Colonic mucosa (tissue), 4 donors: ENCODE measurements around the gene AK9. TPM values are rescaled to one million over a fixed set of nuclear protein-coding genes. Genes with fewer than 3 reads are reported as not detected.
A peak's percentile ranks its signal among the peaks of the same experiment; 100 is the strongest.

Source experiments
- DNase-seq: peaks from one replicate; pipeline ENCODE4 v3.0.0-alpha.2; 2020
- H3K27ac ChIP-seq: fragments of 200-600 bp; one replicate; pipeline ENCODE4 v1.8.0; 2021
- H3K27me3 ChIP-seq: fragments of 200-600 bp; one replicate; pipeline ENCODE4 v1.8.0; 2021
- H3K36me3 ChIP-seq: fragments of 200-600 bp; one replicate; pipeline ENCODE4 v1.8.0; 2021
- H3K4me1 ChIP-seq: fragments of 200-600 bp; one replicate; pipeline ENCODE4 v1.8.0; 2021; ENCODE audit warnings: mild to moderate bottlenecking
- H3K4me3 ChIP-seq: fragments of 200-600 bp; one replicate; pipeline ENCODE4 v1.8.0; 2021
- H3K9ac ChIP-seq, 2 donors: one replicate each; pipeline ENCODE4 v1.7.0; 2013; ENCODE audit warnings: control low read depth in 2 of 2, low read depth in 2 of 2, low read length in 2 of 2
- H3K9me3 ChIP-seq: fragments of 200-600 bp; one replicate; pipeline ENCODE4 v1.8.0; 2021
- intact Hi-C: fragments of 100-400 bp; cut with DNase I; formaldehyde crosslinking; loops from one replicate; pipeline ENCODE4 v1.14.1; 2022
- total RNA-seq, 2 donors: library from RNA; stranded (reverse); fragmentation: NEBNext Ultra II Directional in 1 of 2; extraction: Animal tissue kit (Norgen Biotek cat#: 25700) in 1 of 2; gene quantifications; one replicate each; pipeline ENCODE4 v1.2.1, GENCODE V29; 2021
- TF ChIP-seq, protein P1 (sequence below): fragments of 200-600 bp; IDR thresholded peaks from one replicate; pipeline ENCODE4 v1.8.0; 2022; ENCODE audit warnings: antibody characterized with exemption, mild to moderate bottlenecking
- donor health status: healthy.
- donor health status: DM: no; HTN: no; CAD: no.
- donor health status: DM: no; HTN: no; CAD: no.

AK9 gene
- total RNA-seq, 2 donors from 2014 or later: 5.6 to 5.7 TPM

DNA sequence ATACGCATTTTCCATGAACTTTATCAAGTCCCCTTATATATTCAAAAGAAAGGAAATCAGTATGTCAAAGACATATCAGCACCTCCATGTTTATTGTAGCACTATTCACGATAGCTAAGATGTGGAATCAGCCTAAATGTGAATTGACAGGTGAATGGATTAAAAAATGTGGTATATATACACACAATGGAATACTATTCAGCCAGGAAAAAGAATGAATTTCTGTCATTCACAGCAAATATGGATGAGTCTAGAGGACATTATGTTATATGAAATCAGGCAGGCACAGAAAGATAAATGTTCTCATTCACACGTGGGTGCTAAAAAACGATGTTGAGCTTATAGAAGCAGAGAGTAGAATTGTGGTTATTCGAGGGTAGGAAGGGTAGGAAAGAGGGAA lies 5.4 kb upstream of the AK9 start:
- Histone ChIP-seq H3K36me3 (no peaks in the 10 kb centered on the region), H3K9ac (no peak overlapping the region), H3K27ac (no peak overlapping the region), H3K4me3 (no peak overlapping the region), H3K4me1 (no peaks in the 10 kb centered on the region), H3K9me3 (no peaks in the 10 kb centered on the region), H3K27me3 (no peaks in the 10 kb centered on the region)
- no peak for DNase-seq
- TF ChIP-seq, protein P1, sequence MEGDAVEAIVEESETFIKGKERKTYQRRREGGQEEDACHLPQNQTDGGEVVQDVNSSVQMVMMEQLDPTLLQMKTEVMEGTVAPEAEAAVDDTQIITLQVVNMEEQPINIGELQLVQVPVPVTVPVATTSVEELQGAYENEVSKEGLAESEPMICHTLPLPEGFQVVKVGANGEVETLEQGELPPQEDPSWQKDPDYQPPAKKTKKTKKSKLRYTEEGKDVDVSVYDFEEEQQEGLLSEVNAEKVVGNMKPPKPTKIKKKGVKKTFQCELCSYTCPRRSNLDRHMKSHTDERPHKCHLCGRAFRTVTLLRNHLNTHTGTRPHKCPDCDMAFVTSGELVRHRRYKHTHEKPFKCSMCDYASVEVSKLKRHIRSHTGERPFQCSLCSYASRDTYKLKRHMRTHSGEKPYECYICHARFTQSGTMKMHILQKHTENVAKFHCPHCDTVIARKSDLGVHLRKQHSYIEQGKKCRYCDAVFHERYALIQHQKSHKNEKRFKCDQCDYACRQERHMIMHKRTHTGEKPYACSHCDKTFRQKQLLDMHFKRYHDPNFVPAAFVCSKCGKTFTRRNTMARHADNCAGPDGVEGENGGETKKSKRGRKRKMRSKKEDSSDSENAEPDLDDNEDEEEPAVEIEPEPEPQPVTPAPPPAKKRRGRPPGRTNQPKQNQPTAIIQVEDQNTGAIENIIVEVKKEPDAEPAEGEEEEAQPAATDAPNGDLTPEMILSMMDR: no peak
- intact Hi-C loops: no loop called here

DNA sequence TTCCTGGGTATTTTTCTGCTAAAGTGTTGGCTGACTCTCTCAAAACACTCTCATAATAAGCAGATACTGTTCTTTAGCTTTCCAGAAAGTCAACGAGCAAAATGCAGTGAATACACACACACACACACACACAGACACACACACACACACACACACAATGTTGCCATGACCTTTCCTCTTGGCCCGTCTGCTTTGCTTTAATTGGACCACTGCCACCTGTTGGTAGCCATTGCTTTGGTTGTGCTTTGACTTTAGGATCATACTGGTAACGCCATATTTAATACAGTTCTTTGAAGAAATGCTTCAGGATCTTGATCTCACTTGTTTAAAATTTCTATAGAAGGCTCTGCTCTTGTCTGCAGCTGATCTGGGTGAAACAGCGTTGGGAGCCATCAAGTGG lies 4.5 kb upstream of the AK9 start:
- intact Hi-C loops: no loop called here
- Histone ChIP-seq H3K9me3 (no peaks in the 10 kb centered on the region), H3K27me3 (no peaks in the 10 kb centered on the region), H3K27ac (no peak overlapping the region), H3K4me1 (no peaks in the 10 kb centered on the region), H3K9ac (no peak overlapping the region), H3K4me3 (no peak overlapping the region), H3K36me3 (no peaks in the 10 kb centered on the region)
- no peak for DNase-seq
- TF ChIP-seq, protein P1: no peak

DNA sequence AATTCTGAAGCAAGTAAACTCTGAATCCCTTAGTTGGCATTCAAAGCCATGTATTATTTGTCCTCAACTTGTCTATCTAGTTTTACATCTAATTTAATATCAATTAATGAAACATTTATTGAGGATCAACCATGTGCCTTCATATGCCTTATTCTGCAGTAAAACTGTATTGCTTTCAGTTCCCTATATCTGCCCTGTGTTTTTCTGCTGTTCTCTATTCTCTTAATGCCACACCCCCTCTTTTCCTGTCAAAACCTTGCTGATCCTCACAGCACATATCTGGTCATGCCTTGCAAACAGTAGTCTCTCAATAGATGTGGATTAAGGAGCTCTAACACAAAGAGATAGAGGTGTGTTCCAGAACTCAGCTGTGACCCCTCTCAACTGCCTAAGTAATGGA lies 2.1 kb upstream of the AK9 start:
- Histone ChIP-seq H3K4me3 (no peak overlapping the region), H3K9me3 (no peaks in the 10 kb centered on the region), H3K27ac (no peak overlapping the region), H3K27me3 (no peaks in the 10 kb centered on the region), H3K36me3 (no peaks in the 10 kb centered on the region), H3K4me1 (no peaks in the 10 kb centered on the region), H3K9ac (no peak overlapping the region)
- no peak for DNase-seq
- TF ChIP-seq, protein P1: no peak
- intact Hi-C loops: no loop called here

DNA sequence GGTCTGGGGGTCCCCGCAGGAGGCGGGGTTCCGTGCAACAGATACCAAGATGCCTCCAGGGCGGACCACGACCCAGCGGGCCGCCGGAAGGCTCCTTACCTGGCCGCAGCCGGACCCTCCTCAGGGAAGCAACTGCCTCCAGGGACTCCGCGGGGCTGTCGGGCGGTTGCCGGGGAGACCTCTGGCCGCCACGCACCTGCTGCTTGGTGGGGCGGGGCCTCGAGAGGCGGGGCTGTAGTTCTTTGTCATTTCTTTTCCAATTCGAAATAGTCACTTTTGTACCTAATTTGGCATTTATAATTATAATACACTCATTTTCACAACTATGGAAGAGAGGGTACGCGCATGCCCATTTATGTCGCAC lies 647 bp downstream of the AK9 start:
- TF ChIP-seq, protein P1: no peak
- Histone ChIP-seq H3K27me3 (no peaks in the 10 kb centered on the region), H3K36me3 (no peaks in the 10 kb centered on the region), H3K4me1 (no peaks in the 10 kb centered on the region), H3K4me3 (peak overlapping the region; percentile 62), H3K27ac (peak overlapping the region; percentile 87), H3K9ac (peak overlapping the region; percentile 84 to 85), H3K9me3 (no peaks in the 10 kb centered on the region)
- DNase-seq: peak; percentile 84
- intact Hi-C loops: no loop called here

DNA sequence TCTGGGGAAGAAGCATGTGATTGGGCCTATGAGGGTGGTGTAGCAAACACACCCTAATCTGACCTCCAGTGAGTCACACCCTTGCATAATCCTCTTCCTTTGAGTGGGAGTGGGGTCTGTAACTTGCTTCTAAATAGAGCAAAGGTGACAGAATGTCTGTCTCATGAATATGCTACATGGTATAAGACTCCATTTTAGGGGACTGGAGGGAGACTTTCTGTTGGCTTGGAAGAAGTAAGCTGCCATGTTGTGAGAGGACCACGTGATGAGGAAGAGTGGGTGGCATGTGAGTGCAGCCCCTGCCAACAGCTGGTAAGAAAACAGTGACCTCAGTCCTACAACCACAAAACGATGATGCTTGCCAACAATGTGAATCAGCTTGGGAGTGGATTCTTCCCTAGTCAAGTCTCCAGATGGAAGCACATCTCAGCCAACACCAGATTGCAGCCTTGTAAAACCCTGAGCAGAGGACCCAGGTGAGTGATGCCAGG lies 3.7 kb downstream of the AK9 start:
- Histone ChIP-seq H3K9ac (no peak overlapping the region), H3K4me3 (no peak overlapping the region), H3K27ac (no peak overlapping the region), H3K27me3 (no peaks in the 10 kb centered on the region), H3K36me3 (no peaks in the 10 kb centered on the region), H3K9me3 (no peaks in the 10 kb centered on the region), H3K4me1 (no peaks in the 10 kb centered on the region)
- no peak for DNase-seq
- TF ChIP-seq, protein P1: no peak
- intact Hi-C loops: loop anchor here (5.0 to 10.0 kb wide), 2 partner anchors 163 to 240 kb away; no protein-coding TSS in a partner anchor
